DND-41 (cell line): ENCODE data around the gene DMPK.
"Not testable (repeated sequence)": the region's sequence is repeated elsewhere in the genome, so short reads cannot be mapped to it uniquely, and the experiment has no call there.

Source experiments
- ATAC-seq: fragments of 200-7000 bp; cut with Tn5 transposase; 3 replicates; pipeline ENCODE4 v1.9.1; 2021; ENCODE audit warnings: low read depth; ENCODE audit not compliant: insufficient read depth
- DNase-seq: peaks from one replicate; pipeline ENCODE4 v3.0.0-alpha.2; 2020
- H2AFZ ChIP-seq: 2 replicates; pipeline ENCODE4 v1.6.0; 2012; ENCODE audit warnings: low read depth, low read length
- H3K27ac ChIP-seq: 2 replicates; pipeline ENCODE4 v1.5.1; 2012; ENCODE audit warnings: low read length, inconsistent platforms
- H3K27me3 ChIP-seq: fragments of 200-600 bp; sonication (generic); 2 replicates; pipeline ENCODE4 v1.6.0; 2012; ENCODE audit warnings: low read length, mild to moderate bottlenecking, inconsistent platforms; ENCODE audit not compliant: insufficient read depth, poor library complexity
- H3K36me3 ChIP-seq: 2 replicates; pipeline ENCODE4 v1.5.1; 2012; ENCODE audit warnings: low read length, inconsistent platforms; ENCODE audit not compliant: insufficient read depth
- H3K4me1 ChIP-seq: 2 replicates; pipeline ENCODE4 v1.5.1; 2012; ENCODE audit warnings: mild to moderate bottlenecking, low read length; ENCODE audit not compliant: insufficient read depth
- H3K4me2 ChIP-seq: 2 replicates; pipeline ENCODE4 v1.6.0; 2012; ENCODE audit warnings: mild to moderate bottlenecking, moderate library complexity, low read length, inconsistent platforms; ENCODE audit not compliant: insufficient read depth
- H3K4me3 ChIP-seq, 2 experiments: fragments of 200-600 bp in 1 of 2; shearing (Covaris generic) in 1 of 2; 2 replicates each; pipeline ENCODE4 v1.5.1; 2012 to 2016; ENCODE audit warnings: inconsistent platforms in 2 of 2, low read length in 2 of 2, mild to moderate bottlenecking in 2 of 2, low read depth in 1 of 2, moderate library complexity in 1 of 2
- H3K79me2 ChIP-seq: 2 replicates; pipeline ENCODE4 v1.6.0; 2012; ENCODE audit warnings: low read length, inconsistent platforms; ENCODE audit not compliant: insufficient read depth
- H3K9ac ChIP-seq: 2 replicates; pipeline ENCODE4 v1.6.0; 2012; ENCODE audit warnings: low read depth, mild to moderate bottlenecking, inconsistent platforms, low read length, moderate library complexity
- H3K9me3 ChIP-seq: 2 replicates; pipeline ENCODE4 v1.5.1; 2012; ENCODE audit warnings: low read length, moderate library complexity, mild to moderate bottlenecking, inconsistent platforms; ENCODE audit not compliant: insufficient read depth, severe bottlenecking
- H4K20me1 ChIP-seq: 2 replicates; pipeline ENCODE4 v1.6.0; 2012; ENCODE audit warnings: low read length; ENCODE audit not compliant: insufficient read depth
- CTCF ChIP-seq: IDR thresholded peaks from 2 replicates; pipeline ENCODE4 v1.5.1; 2012; ENCODE audit warnings: borderline replicate concordance, low read length, moderate library complexity, mild to moderate bottlenecking; ENCODE audit not compliant: poor library complexity, severe bottlenecking; ENCODE audit errors: extremely low read depth
- EZH2 ChIP-seq: IDR thresholded peaks from 3 replicates; pipeline ENCODE4 v1.6.1; 2012; ENCODE audit warnings: borderline replicate concordance, low read depth, mild to moderate bottlenecking, moderate library complexity, low read length, inconsistent platforms; ENCODE audit not compliant: severe bottlenecking

Gene DMPK

GRCh38 chr19:45753548-45753947, 28.7 kb downstream of the DMPK start:
- no peak for ATAC-seq
- Histone ChIP-seq H3K36me3 (no peaks in the 10 kb centered on the region), H2AFZ (no peak overlapping the region)

GRCh38 chr19:45752639-45753038, 29.7 kb downstream of the DMPK start:
- H3K9ac ChIP-seq: no peak overlapping the region
- no peak for DNase-seq

More at GRCh38 chr19:45753548-45753947, 28.7 kb downstream of the DMPK start:
- no peaks in the 10 kb centered on the region for H4K20me1 ChIP-seq
- no peak overlapping the region for H3K4me2 ChIP-seq
- no peak overlapping the region for H3K9ac ChIP-seq
- no peak for DNase-seq
- H3K4me3 ChIP-seq: no peak overlapping the region
- no peaks in the 10 kb centered on the region for H3K79me2 ChIP-seq
- TF ChIP-seq CTCF (no peak), EZH2 (no peak)
- H3K9me3 ChIP-seq: no peaks in the 10 kb centered on the region
- no peaks in the 10 kb centered on the region for H3K4me1 ChIP-seq
- H3K27me3 ChIP-seq: no peaks in the 10 kb centered on the region
- no peak overlapping the region for H3K27ac ChIP-seq

GRCh38 chr19:45751483-45751882, 30.8 kb downstream of the DMPK start:
- not testable (repeated sequence) for H3K27ac ChIP-seq, ATAC-seq

More at GRCh38 chr19:45752639-45753038, 29.7 kb downstream of the DMPK start:
- H3K36me3 ChIP-seq: no peaks in the 10 kb centered on the region
- no peak for ATAC-seq
- no peaks in the 10 kb centered on the region for H3K79me2 ChIP-seq
- H3K27ac ChIP-seq: no peak overlapping the region
- no peaks in the 10 kb centered on the region for H3K27me3 ChIP-seq
- no peaks in the 10 kb centered on the region for H4K20me1 ChIP-seq
- H3K9me3 ChIP-seq: no peaks in the 10 kb centered on the region
- no peaks in the 10 kb centered on the region for H3K4me1 ChIP-seq
- H2AFZ ChIP-seq: no peak overlapping the region
- no peak overlapping the region for H3K4me3 ChIP-seq
- TF ChIP-seq CTCF (no peak), EZH2 (no peak)
- H3K4me2 ChIP-seq: no peak overlapping the region

GRCh38 chr19:45747513-45747912, 34.8 kb downstream of the DMPK start:
- H3K4me3 ChIP-seq: no peak overlapping the region
- H3K27ac ChIP-seq: no peak overlapping the region
- no peaks in the 10 kb centered on the region for H3K36me3 ChIP-seq
- no peak overlapping the region for H3K4me2 ChIP-seq
- TF ChIP-seq CTCF: no peak
- TF ChIP-seq EZH2: no peak
- peaks cover 14% of the 10 kb centered on the region for H3K27me3 ChIP-seq
- H3K9ac ChIP-seq: no peak overlapping the region
- no peaks in the 10 kb centered on the region for H3K4me1 ChIP-seq
- DNase-seq (no peak), ATAC-seq (no peak)
- no peaks in the 10 kb centered on the region for H4K20me1 ChIP-seq
- no peaks in the 10 kb centered on the region for H3K9me3 ChIP-seq
- H3K79me2 ChIP-seq: no peaks in the 10 kb centered on the region
- no peak overlapping the region for H2AFZ ChIP-seq

More at GRCh38 chr19:45751483-45751882, 30.8 kb downstream of the DMPK start:
- H3K79me2 ChIP-seq, H4K20me1 ChIP-seq, H3K27me3 ChIP-seq, H2AFZ ChIP-seq, H3K36me3 ChIP-seq, H3K4me2 ChIP-seq, H3K4me3 ChIP-seq, H3K9me3 ChIP-seq, DNase-seq, H3K9ac ChIP-seq, H3K4me1 ChIP-seq: not testable (repeated sequence)
